ENCODE data around the gene ZNF367.

- TF ChIP-seq, protein P1, sequence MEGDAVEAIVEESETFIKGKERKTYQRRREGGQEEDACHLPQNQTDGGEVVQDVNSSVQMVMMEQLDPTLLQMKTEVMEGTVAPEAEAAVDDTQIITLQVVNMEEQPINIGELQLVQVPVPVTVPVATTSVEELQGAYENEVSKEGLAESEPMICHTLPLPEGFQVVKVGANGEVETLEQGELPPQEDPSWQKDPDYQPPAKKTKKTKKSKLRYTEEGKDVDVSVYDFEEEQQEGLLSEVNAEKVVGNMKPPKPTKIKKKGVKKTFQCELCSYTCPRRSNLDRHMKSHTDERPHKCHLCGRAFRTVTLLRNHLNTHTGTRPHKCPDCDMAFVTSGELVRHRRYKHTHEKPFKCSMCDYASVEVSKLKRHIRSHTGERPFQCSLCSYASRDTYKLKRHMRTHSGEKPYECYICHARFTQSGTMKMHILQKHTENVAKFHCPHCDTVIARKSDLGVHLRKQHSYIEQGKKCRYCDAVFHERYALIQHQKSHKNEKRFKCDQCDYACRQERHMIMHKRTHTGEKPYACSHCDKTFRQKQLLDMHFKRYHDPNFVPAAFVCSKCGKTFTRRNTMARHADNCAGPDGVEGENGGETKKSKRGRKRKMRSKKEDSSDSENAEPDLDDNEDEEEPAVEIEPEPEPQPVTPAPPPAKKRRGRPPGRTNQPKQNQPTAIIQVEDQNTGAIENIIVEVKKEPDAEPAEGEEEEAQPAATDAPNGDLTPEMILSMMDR (conservative IDR thresholded peaks at IDR 0.05; ENCODE audit: low read length): no peak
- TF ChIP-seq EZH2phosphoT487 (IDR thresholded peaks at IDR 0.05; ENCODE audit: borderline replicate concordance): no peak
Observed at GRCh38 chr9:96420468-96421219, 2.5 kb upstream of the ZNF367 start.
